ENCODE measurements around the gene UBE2QL1.
"Not testable (repeated sequence)": the region's sequence is repeated elsewhere in the genome, so short reads cannot be mapped to it uniquely, and the experiment has no call there.

The UBE2QL1 gene

GRCh38 chr5:6497262-6497661 lies 48.6 kb downstream of the UBE2QL1 start:
- DNase-seq (ENCODE audit: low read depth, low spot score) = no peak

- DNase-seq (ENCODE audit: low read depth, low spot score) = no peak
Measured at GRCh38 chr5:6498968-6499367, 50.3 kb downstream of the UBE2QL1 start.

- DNase-seq (ENCODE audit: low read depth, low spot score) = no peak
Measured at GRCh38 chr5:6501701-6502100, 53.0 kb downstream of the UBE2QL1 start.

- no peak for DNase-seq (ENCODE audit: low read depth, low spot score)
Measured at GRCh38 chr5:6502421-6502820, 53.8 kb downstream of the UBE2QL1 start.

- DNase-seq (ENCODE audit: low read depth, low spot score) = no peak
Measured at GRCh38 chr5:6503342-6503741, 54.7 kb downstream of the UBE2QL1 start.

GRCh38 chr5:6504677-6505415 lies 56.2 kb downstream of the UBE2QL1 start:
- DNase-seq (ENCODE audit: low read depth, low spot score) = no peak

- no peak for DNase-seq (ENCODE audit: low read depth, low spot score)
Measured at GRCh38 chr5:6505416-6505755, 56.7 kb downstream of the UBE2QL1 start.

- DNase-seq (ENCODE audit: low read depth, low spot score) = no peak
Measured at GRCh38 chr5:6505783-6506557, 57.3 kb downstream of the UBE2QL1 start.

GRCh38 chr5:6506611-6507010 lies 58.0 kb downstream of the UBE2QL1 start:
- DNase-seq (ENCODE audit: low read depth, low spot score) = no peak

GRCh38 chr5:6508931-6509330 lies 60.3 kb downstream of the UBE2QL1 start:
- no peak for DNase-seq (ENCODE audit: low read depth, low spot score)

- no peak for DNase-seq (ENCODE audit: low read depth, low spot score)
Measured at GRCh38 chr5:6510132-6510531, 61.5 kb downstream of the UBE2QL1 start.

- DNase-seq (ENCODE audit: low read depth, low spot score) = no peak
Measured at GRCh38 chr5:6510973-6511372, 62.3 kb downstream of the UBE2QL1 start.

- not testable (repeated sequence) for DNase-seq (ENCODE audit: low read depth, low spot score)
Measured at GRCh38 chr5:6515812-6516211, 67.2 kb downstream of the UBE2QL1 start.

GRCh38 chr5:6516823-6517222 lies 68.2 kb downstream of the UBE2QL1 start:
- DNase-seq (ENCODE audit: low read depth, low spot score) = no peak

GRCh38 chr5:6517510-6517909 lies 68.9 kb downstream of the UBE2QL1 start:
- DNase-seq (ENCODE audit: low read depth, low spot score) = no peak

- DNase-seq (ENCODE audit: low read depth, low spot score) = no peak
Measured at GRCh38 chr5:6518298-6519057, 69.8 kb downstream of the UBE2QL1 start.

- DNase-seq (ENCODE audit: low read depth, low spot score) = no peak
Measured at GRCh38 chr5:6520201-6520600, 71.5 kb downstream of the UBE2QL1 start.

- no peak for DNase-seq (ENCODE audit: low read depth, low spot score)
Measured at GRCh38 chr5:6522331-6522730, 73.7 kb downstream of the UBE2QL1 start.

- no peak for DNase-seq (ENCODE audit: low read depth, low spot score)
Measured at GRCh38 chr5:6522923-6523322, 74.3 kb downstream of the UBE2QL1 start.

GRCh38 chr5:6525422-6525821 lies 76.8 kb downstream of the UBE2QL1 start:
- DNase-seq (ENCODE audit: low read depth, low spot score) = no peak

- no peak for DNase-seq (ENCODE audit: low read depth, low spot score)
Measured at GRCh38 chr5:6525910-6526309, 77.3 kb downstream of the UBE2QL1 start.

- DNase-seq (ENCODE audit: low read depth, low spot score) = no peak
Measured at GRCh38 chr5:6527749-6528455, 79.2 kb downstream of the UBE2QL1 start.
